CD4-positive, alpha-beta T cell treated with Interleukin-6 for 4 hours (primary cell): ENCODE measurements around the gene ACTA1.
"Not testable (repeated sequence)": the region's sequence is repeated elsewhere in the genome, so short reads cannot be mapped to it uniquely, and the experiment has no call there.

Source experiments
- DNase-seq: peaks from one replicate; pipeline ENCODE4 v3.0.0-alpha.2; 2020; ENCODE audit warnings: mixed read lengths

ACTA1 gene

DNA sequence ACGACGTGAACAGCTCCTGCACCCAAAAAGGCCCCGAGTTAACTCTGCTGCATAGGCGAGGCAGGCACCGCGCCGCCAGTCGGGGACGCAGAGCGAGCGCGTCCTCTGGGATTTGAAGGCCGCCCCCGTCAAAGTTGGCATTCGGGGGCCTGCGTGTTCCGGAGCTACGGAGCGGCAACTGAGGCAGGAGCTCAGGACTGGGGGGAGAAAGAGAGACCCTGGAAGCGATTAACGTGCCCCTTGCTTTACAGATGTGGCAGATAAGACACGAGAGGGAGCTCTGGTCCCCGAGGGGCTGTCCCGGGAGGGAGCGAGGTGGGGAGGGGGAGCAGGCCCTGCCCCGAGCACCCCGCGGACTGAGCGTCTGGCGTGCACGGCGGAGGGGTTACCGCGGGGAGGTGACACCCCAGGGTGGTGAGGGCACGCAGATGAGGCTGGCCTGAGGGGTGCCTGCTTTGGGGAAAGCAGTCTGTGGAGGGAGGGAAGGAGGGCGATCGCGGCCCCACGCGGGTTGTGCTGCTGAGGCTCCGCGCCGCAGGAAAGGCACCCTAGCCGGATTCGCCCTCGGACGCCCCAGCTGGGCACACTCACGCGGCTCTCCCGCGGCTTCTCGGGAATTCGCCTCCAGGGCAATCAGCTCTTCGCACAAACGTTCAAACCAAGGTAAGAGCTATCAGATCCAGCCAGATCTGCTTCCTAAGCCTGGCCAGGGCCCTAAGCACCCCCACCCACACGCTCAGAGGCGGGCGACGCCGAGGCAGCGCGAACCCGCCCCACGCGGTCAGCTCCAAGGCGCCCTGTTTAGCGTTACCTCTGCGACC lies 26.5 kb downstream of the ACTA1 start:
- no peak for DNase-seq

DNA sequence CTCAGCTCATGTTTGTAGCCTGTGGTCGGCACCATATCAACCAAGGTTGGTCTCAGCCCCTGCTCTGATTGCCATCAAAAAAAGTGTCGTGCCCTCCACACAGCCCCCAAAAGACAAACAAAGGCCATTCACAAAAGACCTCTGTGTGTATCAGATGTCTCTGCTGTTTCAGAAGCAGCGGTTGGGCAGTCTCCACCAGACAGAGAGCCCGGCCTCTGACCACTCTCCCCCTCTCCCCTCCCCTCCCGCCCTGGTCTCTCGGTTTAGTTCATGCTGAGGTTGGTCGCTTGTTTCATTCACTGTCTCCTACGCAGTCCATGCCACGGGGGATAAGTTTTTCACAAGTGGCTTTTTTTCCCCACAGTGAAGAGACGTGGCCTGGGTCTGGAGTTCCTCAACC lies 27.1 kb downstream of the ACTA1 start:
- DNase-seq, result no peak

DNA sequence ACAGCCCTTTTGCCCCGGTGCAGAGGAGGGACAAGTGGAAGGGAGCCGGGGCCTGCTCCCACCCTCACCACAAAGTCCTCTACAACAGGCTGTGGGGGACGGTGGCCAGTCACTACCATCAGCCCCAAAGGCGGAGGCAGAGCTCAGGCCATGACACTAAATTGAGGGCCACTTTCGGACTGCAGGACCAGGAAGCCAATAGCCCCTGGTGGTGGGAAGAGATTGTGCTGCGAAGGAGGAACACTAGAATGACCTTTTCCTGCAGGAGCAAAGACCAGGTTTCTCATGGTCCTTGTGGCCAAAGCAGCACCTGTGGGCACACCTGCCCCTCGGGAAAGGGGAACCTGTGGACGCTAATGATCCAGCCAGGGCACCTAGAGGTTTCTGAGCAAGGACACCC lies 30.3 kb downstream of the ACTA1 start:
- DNase-seq, result no peak

DNA sequence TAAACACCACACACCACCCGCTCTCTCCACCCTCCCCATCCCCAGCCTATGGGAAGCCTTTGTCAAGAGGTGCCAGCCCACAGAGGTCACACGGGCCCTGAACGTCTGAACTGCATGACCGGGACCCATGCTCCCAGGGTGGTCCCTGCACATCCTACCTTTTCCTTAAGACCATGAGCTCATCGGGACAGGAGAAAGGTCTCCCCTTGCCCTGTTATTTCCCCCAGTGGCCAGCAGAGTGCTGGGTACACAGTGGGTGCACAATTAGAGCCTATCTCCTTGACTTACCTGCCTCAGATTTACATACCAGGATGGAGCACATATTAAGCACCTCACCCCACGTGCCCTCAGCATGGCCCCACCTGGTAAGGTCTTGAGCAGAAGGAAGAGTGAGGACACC lies 30.9 kb downstream of the ACTA1 start:
- DNase-seq, result no peak

DNA sequence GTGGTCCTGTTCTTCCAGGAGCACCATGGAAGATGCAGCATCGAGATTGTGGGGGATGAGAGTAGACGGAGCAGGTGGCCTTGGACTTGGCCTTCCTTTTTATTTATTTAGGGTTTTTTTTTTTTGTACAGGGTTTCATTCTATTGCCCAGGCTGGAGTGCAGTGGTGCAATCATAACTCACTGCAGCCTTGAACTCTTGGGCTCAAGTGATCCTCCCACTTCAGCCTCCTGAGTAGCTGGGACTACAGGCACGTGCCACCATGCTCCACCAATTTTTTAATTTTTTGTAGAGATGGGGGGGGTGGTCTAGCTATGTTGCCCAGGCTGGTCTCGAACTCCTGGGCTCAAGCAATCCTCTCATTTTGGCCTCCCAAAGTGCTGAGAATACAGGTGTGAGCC lies 31.6 kb downstream of the ACTA1 start:
- DNase-seq, result not testable (repeated sequence)

DNA sequence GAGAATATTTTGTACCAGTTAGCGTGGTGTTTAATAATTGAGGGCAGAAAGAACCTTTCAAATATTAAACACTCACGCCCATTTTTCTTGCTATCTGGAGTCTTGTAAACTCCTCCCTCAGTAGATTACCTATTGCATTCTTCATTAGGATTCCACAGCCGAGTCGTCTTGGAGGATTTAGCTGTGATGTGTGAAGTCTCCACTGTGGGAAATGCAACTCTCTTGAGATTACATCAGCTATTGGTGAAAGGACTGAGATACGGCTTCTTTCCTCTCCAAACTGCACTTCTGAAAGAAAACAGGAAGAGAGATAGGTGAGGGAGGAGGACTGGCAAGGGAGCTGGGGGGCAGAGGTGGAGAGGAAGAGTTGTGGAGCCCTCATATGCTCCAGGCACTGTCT lies 36.1 kb downstream of the ACTA1 start:
- no peak for DNase-seq

DNA sequence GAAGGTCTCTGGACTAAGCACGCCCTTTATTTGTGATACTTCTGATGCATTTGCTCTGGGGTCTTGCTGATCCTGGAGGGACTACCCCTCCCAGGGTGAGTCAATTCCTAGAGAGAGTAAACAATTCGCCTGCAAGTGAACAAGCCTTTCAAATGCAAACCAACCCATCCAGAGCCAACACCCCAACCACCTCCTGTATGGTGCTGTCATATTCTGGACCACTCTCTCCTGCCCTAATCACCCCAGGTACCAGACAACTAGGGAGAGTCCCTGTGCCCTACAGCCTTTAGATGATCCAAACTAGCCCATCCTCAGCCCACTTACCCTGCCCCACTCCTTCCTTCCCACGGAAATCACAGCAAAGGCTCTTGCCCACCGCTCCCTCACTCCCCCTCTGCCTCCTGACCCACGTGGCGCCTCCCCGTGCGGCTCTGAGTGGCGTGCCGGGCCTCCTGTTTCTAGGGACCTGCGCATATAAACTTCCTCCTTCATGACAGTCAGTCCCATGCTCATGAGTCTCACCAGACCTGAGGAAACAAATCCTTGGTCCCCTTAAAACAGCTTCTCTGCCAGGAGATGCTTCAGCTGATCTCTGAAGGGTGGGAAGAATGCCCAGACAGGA lies 37.2 kb downstream of the ACTA1 start:
- DNase-seq, result no peak

DNA sequence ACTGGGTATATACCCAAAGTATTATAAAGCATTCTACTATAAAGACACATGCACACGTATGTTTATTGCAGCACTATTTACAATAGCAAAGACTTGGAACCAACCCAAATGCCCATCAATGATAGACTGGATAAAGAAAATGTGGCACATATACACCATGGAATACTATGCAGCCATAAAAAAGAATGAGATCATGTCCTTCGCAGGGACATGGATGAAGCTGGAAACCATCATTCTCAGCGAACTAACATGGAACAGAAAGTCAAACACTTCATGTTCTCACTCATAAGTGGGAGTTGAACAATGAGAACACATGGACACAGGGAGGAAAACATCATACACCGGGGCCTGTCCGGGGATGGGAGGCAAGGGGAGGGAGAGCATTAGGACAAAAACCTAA lies 39.4 kb downstream of the ACTA1 start:
- not testable (repeated sequence) for DNase-seq

DNA sequence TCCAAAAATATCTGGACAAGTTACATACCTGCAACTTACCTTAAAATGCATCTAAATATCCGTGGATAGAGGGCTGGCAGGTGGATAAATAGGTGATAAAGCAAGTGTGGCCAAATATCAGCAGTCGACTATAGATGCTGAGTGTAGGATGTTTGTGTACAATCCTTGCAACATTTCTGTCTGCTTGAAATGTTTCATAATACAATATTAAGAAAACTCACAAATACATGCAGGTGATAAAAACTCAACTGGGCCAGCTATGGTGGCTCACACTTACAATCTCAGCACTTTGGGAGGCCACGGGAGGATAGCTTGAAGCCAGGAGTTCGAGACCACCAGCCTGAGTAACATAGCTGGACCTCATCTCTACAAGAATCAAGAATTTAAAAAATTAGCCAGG lies 41.0 kb downstream of the ACTA1 start:
- no peak for DNase-seq

DNA sequence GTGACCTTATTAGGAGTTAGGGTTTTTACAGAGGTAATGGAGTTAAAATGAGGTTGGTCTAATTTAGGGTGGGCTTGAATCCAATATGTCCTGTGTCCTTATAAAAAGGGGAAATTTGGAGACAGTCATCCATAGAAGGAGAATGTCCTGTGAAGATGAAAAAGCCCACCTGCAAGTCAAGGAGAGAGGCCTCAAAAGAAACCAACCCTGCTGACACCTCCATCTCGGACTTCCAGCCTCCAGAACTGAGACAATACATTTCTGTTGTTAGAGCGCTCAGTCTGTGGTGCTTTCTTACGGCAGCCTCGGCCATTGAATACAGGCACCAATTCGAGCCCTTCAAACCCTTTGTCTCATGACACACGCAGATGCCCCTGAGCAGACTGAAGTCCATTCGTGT lies 43.8 kb downstream of the ACTA1 start:
- DNase-seq, result no peak

DNA sequence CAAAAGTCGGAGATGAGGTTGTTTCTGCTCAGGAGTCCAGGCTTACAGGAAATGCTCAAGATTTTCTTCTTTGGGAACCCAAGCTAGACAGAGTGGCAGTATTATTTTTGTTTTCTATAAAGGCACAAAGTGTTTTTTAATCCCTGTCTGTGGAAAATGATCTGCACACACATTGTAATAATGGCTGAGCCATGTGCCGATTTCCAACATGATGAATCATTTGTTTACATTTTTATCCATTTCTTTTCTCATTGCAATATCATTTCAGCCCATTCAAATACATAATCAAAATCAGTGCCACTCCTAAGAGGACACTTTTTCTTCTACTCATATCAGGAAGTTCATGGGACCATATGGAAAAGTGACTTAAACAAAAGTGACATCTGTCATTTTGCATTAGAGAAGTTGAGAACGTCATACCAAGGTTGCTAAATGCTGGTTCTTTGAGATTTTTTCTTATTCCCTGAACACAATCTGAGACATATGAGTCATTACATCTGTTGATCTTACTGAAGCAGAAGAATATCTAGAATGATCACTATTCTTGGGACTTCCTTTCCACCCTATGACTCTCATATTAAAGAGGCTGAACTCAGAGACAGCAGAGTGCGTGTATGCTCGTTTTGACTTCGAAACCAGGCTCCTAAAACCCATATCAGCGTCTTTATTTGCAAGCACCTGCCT lies 44.9 kb downstream of the ACTA1 start:
- DNase-seq, result no peak

DNA sequence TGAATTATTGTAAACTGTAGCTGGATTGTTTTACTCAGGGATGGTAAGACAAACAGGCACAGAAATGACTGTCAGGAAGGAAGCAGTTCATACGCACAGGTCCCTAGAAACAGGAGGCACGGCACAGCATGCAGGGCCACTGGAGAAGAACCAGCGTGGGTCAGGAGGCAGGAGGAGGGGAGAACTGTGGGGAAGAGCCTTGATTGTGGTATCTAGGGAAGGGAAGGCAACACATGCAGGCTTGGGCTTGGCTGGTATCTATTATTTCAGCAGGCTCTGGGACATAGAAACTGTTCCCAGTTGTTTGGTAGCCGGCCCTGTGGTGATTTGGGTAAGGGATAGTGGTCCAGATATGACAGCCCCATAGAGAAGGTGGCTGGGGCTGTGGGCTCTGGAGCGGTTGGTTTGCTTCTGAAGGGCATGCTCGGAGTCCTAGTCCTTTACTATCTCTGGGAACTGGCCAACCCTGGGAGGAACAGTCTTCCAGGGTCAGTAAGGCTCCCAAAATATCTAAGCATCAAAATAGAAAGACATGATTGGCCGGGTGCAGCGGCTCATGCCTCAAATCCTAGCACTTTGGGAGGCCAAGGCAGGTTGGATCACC lies 47.9 kb downstream of the ACTA1 start:
- no peak for DNase-seq

DNA sequence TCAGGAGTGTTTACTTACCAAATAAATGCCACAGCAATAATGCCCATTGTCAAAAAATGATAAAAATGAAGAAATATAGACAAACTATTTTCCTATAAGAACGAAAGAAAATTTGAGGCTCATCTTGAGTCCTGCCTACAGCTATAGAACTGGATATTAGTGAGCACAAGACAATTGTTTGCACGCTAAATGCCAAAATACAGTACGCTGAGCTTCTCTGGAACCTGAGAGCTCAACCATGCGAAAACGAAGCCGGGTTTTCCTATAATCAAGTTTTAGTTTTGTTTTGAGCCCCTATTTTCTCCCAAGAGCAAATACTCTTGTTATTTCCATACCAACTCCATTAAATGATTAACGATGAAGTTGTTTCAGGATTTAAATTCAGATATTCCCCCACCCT lies 49.1 kb downstream of the ACTA1 start:
- DNase-seq, result no peak

DNA sequence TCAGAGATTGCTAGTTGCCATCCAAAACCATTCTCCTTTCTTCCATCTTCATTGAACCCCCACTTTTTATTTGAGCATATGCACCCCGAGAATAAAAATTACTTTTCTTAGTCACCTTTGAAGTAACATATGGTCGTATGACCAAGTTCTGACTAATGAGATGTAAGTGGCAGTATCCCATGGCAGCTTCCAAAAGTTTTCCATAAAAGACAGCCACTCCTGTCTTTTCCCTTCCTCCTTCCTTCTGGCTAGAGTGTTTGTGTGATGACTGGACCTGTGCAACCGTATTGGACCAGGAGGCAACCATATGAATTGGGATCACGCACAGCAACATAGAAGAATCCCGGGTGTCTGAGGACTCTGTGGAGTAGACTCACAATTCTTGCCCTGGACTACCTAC lies 49.9 kb downstream of the ACTA1 start:
- DNase-seq, result no peak

DNA sequence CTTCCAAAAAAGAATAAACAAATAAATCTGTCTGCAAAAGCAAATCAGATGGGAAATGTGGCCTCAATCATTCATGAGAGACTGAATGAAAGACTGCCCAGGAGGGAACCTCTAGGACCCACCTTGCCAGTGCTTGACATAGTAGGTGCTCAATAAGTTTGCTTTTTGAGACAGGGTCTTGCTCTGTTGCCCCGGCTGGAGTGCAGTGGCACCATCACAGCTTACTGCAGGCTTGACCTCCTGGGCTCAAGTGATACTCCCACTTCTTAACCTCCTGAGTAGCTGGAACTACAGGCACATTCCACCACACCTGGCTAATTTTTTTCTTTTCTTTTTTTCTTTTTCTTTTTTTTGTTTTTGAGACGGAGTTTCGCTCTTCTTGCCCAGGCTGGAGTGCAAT lies 50.7 kb downstream of the ACTA1 start:
- DNase-seq, result no peak
